ENCODE measurements around the gene DMRT3.

DNA sequence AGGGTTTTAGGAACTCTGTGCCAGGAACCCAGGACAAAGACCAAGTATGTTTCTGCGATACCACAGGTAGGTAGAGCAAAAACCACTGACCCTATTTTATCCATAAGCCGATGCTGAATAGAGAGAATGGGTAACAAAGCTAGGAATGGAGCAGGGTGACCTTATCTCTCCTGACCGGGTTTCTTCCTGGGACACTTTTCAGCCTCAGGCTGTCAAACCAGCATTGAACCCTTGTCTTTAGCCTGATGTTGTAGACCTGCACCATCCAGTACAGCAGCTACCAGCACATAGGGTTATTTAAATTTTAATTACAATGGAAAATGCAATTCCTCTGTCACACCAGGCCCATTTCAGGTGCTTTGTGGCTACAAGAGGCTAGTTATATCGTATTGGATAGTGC, 43.1 kb upstream of the DMRT3 start:
- no peak for TF ChIP-seq GATA3 (IDR thresholded peaks at IDR 0.05; ENCODE audit: low read depth, low read length)
- no peak for TF ChIP-seq GATA2 (IDR thresholded peaks at IDR 0.05; ENCODE audit: low read depth, low read length)
